ENCODE measurements around the gene PSMB2.

Gene PSMB2

DNA sequence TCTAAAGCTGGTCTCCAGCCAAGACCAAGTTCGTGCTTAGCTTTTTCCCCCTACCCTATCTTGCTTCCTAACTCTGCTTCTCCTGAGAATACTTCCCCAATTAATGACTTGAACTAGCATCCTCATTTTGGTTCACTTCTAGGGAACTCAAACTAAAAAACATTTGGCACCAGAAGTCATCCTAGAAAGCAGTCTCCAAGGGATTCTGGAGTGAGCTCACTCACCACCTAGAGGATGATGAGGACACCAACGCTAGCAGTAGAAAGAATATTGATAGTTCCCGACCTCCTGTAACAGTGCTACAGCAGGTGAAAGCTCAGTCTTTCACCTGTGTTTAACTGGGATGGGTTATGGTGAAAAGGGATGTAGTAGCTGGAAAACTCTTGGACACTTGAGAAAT, 4.7 kb upstream of the PSMB2 start:
- Histone ChIP-seq H3K4me1 (no peaks in the 10 kb centered on the region), H4K20me1 (no peaks in the 10 kb centered on the region), H3K9me3 (no peaks in the 10 kb centered on the region), H3K27ac (no peak overlapping the region), H3K4me3 (no peak overlapping the region), H3K36me3 (no peaks in the 10 kb centered on the region), H3K4me2 (no peak overlapping the region), H3K9ac (no peak overlapping the region), H3K27me3 (no peaks in the 10 kb centered on the region)
- TF ChIP-seq Cebpa-rat (IDR thresholded peaks at IDR 0.05): no peak

- Histone ChIP-seq H3K27ac (no peak overlapping the region), H3K9ac (no peak overlapping the region), H3K4me1 (peaks cover 15% of the 10 kb centered on the region), H3K36me3 (no peaks in the 10 kb centered on the region), H3K9me3 (no peaks in the 10 kb centered on the region), H4K20me1 (peaks cover 18% of the 10 kb centered on the region; the same call in 1 of the 2 replicates), H3K4me3 (no peak overlapping the region), H3K4me2 (no peak overlapping the region), H3K27me3 (no peaks in the 10 kb centered on the region)
- no peak for TF ChIP-seq Cebpa-rat (IDR thresholded peaks at IDR 0.05)
Observed at GRCh38 chr1:35644204-35644603, 2.9 kb upstream of the PSMB2 start.

DNA sequence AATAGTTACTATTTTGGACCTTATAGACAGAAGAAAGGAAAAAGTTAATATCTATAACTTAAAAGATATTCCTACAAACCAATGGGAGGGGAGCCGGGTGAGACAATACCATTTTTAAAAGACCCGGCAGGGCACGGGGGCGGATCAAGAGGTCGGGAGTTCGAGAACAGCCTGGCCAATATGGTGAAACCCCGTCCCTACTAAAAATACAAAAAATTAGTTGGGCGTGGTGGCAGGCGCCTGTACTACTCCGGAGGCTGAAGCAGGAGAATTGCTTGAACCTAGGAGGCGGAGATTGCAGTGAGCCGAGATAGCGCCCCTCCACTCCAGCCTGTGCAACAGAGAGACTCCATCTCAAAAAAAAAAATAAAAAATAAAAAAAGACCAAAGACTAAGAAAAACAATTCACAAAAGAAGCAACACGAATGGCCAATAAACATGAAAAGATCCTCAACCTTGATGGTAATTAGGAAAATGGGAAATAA, 1.2 kb upstream of the PSMB2 start:
- Histone ChIP-seq H3K27ac (peak overlapping the region; percentile 89), H4K20me1 (peaks cover 35% of the 10 kb centered on the region), H3K4me2 (peak overlapping the region; percentile 90), H3K4me3 (peak overlapping the region; percentile 88), H3K9me3 (no peaks in the 10 kb centered on the region), H3K36me3 (no peaks in the 10 kb centered on the region), H3K9ac (peak overlapping the region; percentile 91), H3K27me3 (no peaks in the 10 kb centered on the region), H3K4me1 (peaks cover 32% of the 10 kb centered on the region)
- no peak for TF ChIP-seq Cebpa-rat (IDR thresholded peaks at IDR 0.05)

GRCh38 chr1:35640380-35641232, 720 bp downstream of the PSMB2 start:
- peak overlapping the region; percentile 91 for H3K9ac ChIP-seq
- H4K20me1 ChIP-seq: peaks cover 52% of the 10 kb centered on the region
- peak overlapping the region; percentile 90 for H3K4me2 ChIP-seq
- H3K9me3 ChIP-seq: no peaks in the 10 kb centered on the region
- H3K4me3 ChIP-seq: peak overlapping the region; percentile 88
- peaks cover 42% of the 10 kb centered on the region for H3K4me1 ChIP-seq
- H3K36me3 ChIP-seq: peaks cover 8% of the 10 kb centered on the region
- H3K27me3 ChIP-seq: no peaks in the 10 kb centered on the region
- H3K27ac ChIP-seq: peak overlapping the region; percentile 89
- no peak for TF ChIP-seq Cebpa-rat (IDR thresholded peaks at IDR 0.05)

- peak overlapping the region; percentile 58 for H3K4me3 ChIP-seq
- H3K27ac ChIP-seq: peak overlapping the region; percentile 54; the same call in 1 of the 2 replicates
- H3K9ac ChIP-seq: peak overlapping the region; percentile 48
- no peak for TF ChIP-seq Cebpa-rat (IDR thresholded peaks at IDR 0.05)
- peak overlapping the region; percentile 90 for H3K4me2 ChIP-seq
- peaks cover 40% of the 10 kb centered on the region for H3K36me3 ChIP-seq
- peaks cover 72% of the 10 kb centered on the region for H4K20me1 ChIP-seq
- no peaks in the 10 kb centered on the region for H3K27me3 ChIP-seq
- no peaks in the 10 kb centered on the region for H3K9me3 ChIP-seq
- peaks cover 42% of the 10 kb centered on the region for H3K4me1 ChIP-seq
Observed at GRCh38 chr1:35637401-35637809, 3.9 kb downstream of the PSMB2 start.

DNA sequence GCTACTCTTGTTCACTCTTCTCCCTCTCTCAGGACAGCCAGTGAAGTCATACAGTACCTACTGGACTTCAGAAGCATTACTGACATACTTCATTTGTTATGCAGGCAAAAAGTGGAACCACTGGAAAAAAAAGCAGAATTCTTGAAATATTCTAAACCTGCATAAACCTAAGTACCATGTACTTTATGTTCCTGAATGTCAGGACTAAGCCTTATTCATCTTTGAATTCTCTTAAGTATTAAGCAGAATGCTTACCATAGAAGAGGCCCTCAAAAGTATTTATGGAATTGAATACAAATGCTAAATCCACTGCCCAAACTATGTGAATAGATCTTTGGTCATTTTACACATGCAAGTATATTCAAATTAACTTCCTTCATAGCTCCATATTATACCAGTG, 7.8 kb downstream of the PSMB2 start:
- TF ChIP-seq Cebpa-rat (IDR thresholded peaks at IDR 0.05): no peak
- H3K27ac ChIP-seq: no peak overlapping the region

DNA sequence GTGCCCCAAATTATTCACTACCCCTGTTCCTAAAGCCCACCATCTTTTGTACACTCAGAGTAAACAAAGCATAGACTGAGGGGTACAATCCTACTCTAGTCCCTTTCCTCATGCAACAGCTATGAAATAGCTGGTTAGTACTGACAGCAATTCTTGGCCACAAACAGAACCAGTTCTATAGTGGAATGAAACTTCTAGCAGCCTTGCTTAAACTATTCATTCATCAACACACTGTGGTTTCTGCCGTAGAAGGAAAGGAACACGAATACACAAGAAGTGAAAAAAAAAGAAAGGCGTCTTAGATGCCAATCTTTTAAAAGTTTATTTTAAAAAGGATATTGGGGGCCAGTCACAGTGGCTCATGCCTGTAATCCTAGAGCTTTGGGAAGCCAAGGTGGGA, 9.9 kb downstream of the PSMB2 start:
- Histone ChIP-seq H3K27ac (no peak overlapping the region), H3K36me3 (peaks cover 94% of the 10 kb centered on the region), H3K4me1 (no peaks in the 10 kb centered on the region), H3K4me3 (no peak overlapping the region), H4K20me1 (peaks cover 82% of the 10 kb centered on the region), H3K27me3 (no peaks in the 10 kb centered on the region), H3K9me3 (no peaks in the 10 kb centered on the region), H3K9ac (no peak overlapping the region), H3K4me2 (no peak overlapping the region)
- no peak for TF ChIP-seq Cebpa-rat (IDR thresholded peaks at IDR 0.05)

More for the DNA sequence above, 7.8 kb downstream of the PSMB2 start:
- Histone ChIP-seq H4K20me1 (peaks cover 84% of the 10 kb centered on the region), H3K36me3 (peaks cover 77% of the 10 kb centered on the region), H3K9me3 (no peaks in the 10 kb centered on the region), H3K4me1 (peaks cover 20% of the 10 kb centered on the region), H3K4me3 (no peak overlapping the region), H3K27me3 (no peaks in the 10 kb centered on the region), H3K9ac (no peak overlapping the region), H3K4me2 (no peak overlapping the region)

DNA sequence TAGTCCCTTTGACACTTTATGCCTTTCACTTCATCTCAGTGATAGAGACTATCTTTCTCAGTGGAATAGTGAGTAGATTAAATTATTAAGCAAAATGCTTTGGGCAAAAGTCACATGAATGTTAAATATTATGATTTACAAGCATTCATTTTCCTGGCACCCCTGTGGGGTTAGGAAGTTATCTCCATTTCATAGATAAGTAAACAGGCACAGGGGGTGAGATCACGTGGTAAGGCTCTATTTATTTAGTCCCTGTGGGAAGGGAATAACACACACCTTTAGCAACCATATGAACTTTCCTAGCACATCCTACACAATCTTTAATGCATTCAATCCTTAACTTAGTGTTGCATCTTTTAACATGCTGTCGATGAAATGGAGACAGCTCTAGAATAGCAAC, 12.3 kb downstream of the PSMB2 start:
- Histone ChIP-seq H4K20me1 (peaks cover 95% of the 10 kb centered on the region), H3K9ac (no peak overlapping the region), H3K27ac (no peak overlapping the region), H3K36me3 (peaks cover 92% of the 10 kb centered on the region), H3K4me1 (peaks cover 2% of the 10 kb centered on the region), H3K27me3 (no peaks in the 10 kb centered on the region), H3K4me3 (no peak overlapping the region), H3K4me2 (no peak overlapping the region), H3K9me3 (no peaks in the 10 kb centered on the region)
- TF ChIP-seq Cebpa-rat (IDR thresholded peaks at IDR 0.05): no peak

DNA sequence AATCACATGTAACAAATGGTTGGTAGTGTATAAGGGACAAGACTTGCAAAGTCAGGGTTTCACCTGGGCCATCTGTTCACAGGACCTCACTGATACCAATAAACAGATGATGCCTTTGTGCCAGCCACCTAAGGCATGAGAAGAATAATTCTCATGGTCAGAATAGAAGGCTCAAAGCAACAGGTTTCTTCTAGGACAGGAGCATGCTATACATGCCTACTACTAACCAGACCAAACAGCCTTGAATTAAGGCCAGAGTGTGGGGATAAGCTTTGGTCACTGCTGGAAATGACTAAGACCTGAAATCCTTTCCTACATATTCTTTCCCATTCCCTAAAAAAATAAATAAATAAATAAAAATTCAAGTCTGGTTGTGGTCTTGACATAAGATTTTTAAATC, 17.5 kb downstream of the PSMB2 start:
- TF ChIP-seq Cebpa-rat (IDR thresholded peaks at IDR 0.05): no peak
- H3K9ac ChIP-seq: no peak overlapping the region
- H3K36me3 ChIP-seq: peaks cover 88% of the 10 kb centered on the region
- peaks cover 9% of the 10 kb centered on the region for H3K4me1 ChIP-seq
- H3K27ac ChIP-seq: no peak overlapping the region
- H3K27me3 ChIP-seq: no peaks in the 10 kb centered on the region
- no peak overlapping the region for H3K4me3 ChIP-seq
- peak overlapping the region; percentile 14; the same call in 1 of the 2 replicates for H3K4me2 ChIP-seq
- H4K20me1 ChIP-seq: peaks cover 95% of the 10 kb centered on the region
- no peaks in the 10 kb centered on the region for H3K9me3 ChIP-seq

- Histone ChIP-seq H3K27ac (no peak overlapping the region), H3K4me1 (peaks cover 9% of the 10 kb centered on the region), H3K9me3 (no peaks in the 10 kb centered on the region), H3K9ac (no peak overlapping the region), H4K20me1 (peaks cover 98% of the 10 kb centered on the region), H3K4me3 (no peak overlapping the region), H3K27me3 (no peaks in the 10 kb centered on the region), H3K36me3 (peaks cover 92% of the 10 kb centered on the region), H3K4me2 (no peak overlapping the region)
- no peak for TF ChIP-seq Cebpa-rat (IDR thresholded peaks at IDR 0.05)
Observed at GRCh38 chr1:35622510-35623178, 18.7 kb downstream of the PSMB2 start.
